HUES48 (cell line): Measurements from ENCODE around the gene SHKBP1.

ENCODE experiments used
- H3K27ac ChIP-seq: one replicate; pipeline ENCODE4 v1.7.0; 2013; ENCODE audit warnings: low read depth, low read length, inconsistent platforms
- H3K27me3 ChIP-seq: 2 replicates; pipeline ENCODE4 v1.6.1; 2013; ENCODE audit warnings: mild to moderate bottlenecking, low read length; ENCODE audit not compliant: control insufficient read depth, insufficient read depth
- H3K36me3 ChIP-seq: 2 replicates; pipeline ENCODE4 v1.6.1; 2013; ENCODE audit warnings: low read length; ENCODE audit not compliant: control insufficient read depth, insufficient read depth
- H3K4me1 ChIP-seq: 2 replicates; pipeline ENCODE4 v1.6.1; 2013; ENCODE audit warnings: mild to moderate bottlenecking, low read length; ENCODE audit not compliant: control insufficient read depth, insufficient read depth
- H3K4me3 ChIP-seq: 2 replicates; pipeline ENCODE4 v1.5.1; 2013; ENCODE audit warnings: mild to moderate bottlenecking, low read depth, low read length
- H3K9ac ChIP-seq: 2 replicates; pipeline ENCODE4 v1.6.1; 2013; ENCODE audit warnings: mild to moderate bottlenecking, low read depth, low read length, moderate library complexity
- H3K9me3 ChIP-seq: 2 replicates; pipeline ENCODE4 v1.6.1; 2013; ENCODE audit warnings: low read length; ENCODE audit not compliant: control insufficient read depth, insufficient read depth

Gene SHKBP1

DNA sequence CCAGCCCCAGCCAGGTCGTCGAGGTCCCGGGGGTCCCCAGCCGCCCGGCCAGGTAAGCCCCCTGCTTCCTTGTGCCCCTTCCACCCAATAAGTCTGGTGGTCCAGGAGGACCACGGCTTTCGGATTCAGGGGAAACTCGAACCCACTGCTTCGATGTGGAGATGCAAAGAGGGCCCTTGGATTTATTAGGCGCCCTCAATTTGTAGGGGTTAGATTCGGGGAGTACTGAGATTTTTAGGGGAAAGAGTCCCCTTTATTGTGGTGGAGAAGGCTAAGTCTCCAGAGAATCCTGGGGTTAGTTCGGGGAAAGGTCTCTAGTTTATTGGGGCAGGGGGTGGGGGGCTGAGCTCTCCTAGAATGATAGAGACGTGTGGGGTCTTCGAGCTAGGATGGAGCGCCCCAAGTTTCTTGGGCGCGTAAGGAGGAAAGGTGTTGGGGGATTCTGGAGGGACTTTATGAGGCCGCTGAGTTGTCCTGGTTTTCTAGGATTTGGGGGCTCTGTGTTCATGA lies 20.7 kb downstream of the SHKBP1 start:
- H3K4me3 ChIP-seq, result peak overlapping the region; percentile 51; the same call in 1 of the 2 replicates
- no peak overlapping the region for H3K9ac ChIP-seq
- H3K27me3 ChIP-seq, result peaks cover 52% of the 10 kb centered on the region
- H3K36me3 ChIP-seq, result no peaks in the 10 kb centered on the region
- H3K27ac ChIP-seq, result no peak overlapping the region
- peaks cover 28% of the 10 kb centered on the region for H3K4me1 ChIP-seq
- no peaks in the 10 kb centered on the region for H3K9me3 ChIP-seq

DNA sequence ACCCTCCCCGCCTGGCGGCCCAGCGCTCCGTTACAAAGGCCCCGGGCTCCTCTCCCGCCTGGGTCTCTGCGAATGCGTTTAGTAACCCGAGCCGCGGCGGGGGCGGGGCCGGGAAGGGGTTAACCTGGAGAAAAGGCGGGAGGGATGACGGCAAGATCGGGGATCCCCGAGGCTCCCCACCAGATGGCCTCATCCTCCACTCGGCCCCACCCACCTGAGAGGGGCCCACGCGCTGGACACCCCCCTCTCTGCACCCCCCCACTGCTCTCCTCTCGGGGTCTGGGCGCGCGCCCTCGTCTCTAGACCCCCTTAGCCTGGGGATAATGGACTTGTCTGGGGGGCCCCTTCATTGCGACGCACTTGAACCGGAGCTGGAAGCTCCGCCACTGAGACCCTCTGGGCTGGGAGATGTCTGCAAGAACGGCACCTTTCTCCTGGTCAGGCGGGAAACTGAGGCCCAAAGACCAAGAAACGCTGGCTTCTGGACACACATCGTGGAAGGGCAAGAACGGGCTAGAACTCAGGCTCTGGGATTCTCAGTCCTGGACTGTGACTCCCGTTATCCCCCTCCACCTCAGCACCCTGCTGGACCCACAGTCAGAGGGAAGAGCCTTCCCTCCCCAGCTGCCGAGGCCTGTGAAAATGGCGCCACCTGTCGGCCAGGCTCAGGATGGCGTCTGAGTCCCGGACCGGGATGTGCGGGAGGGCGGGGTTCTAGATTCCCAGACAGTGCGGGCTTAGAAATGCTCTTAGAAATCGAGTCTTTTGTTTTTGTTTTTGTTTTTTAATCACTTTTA lies 21.6 kb downstream of the SHKBP1 start:
- peaks cover 37% of the 10 kb centered on the region for H3K4me1 ChIP-seq
- H3K9me3 ChIP-seq, result no peaks in the 10 kb centered on the region
- H3K4me3 ChIP-seq, result peak overlapping the region; percentile 80
- peak overlapping the region; percentile 72 for H3K27ac ChIP-seq
- no peaks in the 10 kb centered on the region for H3K36me3 ChIP-seq
- peaks cover 59% of the 10 kb centered on the region for H3K27me3 ChIP-seq
- H3K9ac ChIP-seq, result peak overlapping the region; percentile 55

DNA sequence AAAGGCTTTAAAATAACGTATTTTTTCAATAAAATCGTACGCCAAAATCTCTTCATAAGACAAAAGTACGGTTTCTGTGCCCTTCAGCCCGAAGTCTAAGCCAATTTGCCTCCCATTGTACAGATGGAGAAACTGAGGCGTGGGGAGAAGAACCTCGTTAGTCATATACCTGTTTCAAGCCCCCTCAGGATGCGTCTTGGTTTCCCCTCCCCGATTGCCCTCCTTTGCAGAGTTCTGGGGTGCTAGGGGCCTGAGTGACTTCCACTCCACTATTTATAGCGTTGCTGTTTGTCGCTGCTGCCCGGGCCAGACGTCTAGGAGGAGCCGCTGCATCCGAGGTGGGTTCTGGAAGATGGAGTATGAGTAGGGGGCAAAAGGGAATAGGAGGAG lies 22.2 kb downstream of the SHKBP1 start:
- H3K27me3 ChIP-seq, result peaks cover 59% of the 10 kb centered on the region
- H3K36me3 ChIP-seq, result no peaks in the 10 kb centered on the region
- H3K9me3 ChIP-seq, result no peaks in the 10 kb centered on the region
- H3K4me3 ChIP-seq, result peak overlapping the region; percentile 80; the same call in 1 of the 2 replicates
- H3K9ac ChIP-seq, result no peak overlapping the region
- peaks cover 39% of the 10 kb centered on the region for H3K4me1 ChIP-seq
- H3K27ac ChIP-seq, result no peak overlapping the region

DNA sequence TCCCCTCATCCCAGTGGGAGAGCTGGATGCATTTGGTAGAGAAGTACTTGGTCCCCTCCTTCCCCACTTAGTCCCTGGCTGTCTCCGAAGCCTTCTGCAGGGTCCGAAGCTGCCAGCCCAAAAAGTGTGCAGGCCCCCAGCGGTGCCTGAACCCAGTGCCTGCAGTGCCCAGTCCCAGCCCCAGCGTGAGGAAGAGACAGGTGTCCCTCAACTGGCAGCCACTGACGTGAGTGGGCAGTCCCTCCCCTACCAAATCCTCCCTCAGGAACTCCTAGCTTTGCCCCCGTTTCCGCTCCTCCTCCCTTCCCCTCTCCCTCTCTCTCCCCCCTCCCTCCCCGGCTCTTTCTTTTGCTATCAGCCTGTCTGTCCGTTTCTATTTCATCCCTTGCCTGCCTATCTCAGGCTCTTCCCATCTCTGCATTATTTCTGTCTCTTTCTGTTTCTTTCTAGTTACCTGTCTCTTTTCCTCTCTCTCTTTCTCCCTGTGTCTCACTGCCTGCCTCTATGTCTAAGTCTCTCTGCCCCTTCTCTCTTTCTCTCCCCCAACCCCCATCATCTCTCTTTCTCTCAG lies 22.7 kb downstream of the SHKBP1 start:
- no peak overlapping the region; the same call in 1 of the 2 replicates for H3K4me3 ChIP-seq
- H3K36me3 ChIP-seq, result no peaks in the 10 kb centered on the region
- H3K9ac ChIP-seq, result no peak overlapping the region
- H3K27ac ChIP-seq, result no peak overlapping the region
- no peaks in the 10 kb centered on the region for H3K9me3 ChIP-seq
- H3K4me1 ChIP-seq, result peaks cover 37% of the 10 kb centered on the region
- peaks cover 61% of the 10 kb centered on the region for H3K27me3 ChIP-seq

DNA sequence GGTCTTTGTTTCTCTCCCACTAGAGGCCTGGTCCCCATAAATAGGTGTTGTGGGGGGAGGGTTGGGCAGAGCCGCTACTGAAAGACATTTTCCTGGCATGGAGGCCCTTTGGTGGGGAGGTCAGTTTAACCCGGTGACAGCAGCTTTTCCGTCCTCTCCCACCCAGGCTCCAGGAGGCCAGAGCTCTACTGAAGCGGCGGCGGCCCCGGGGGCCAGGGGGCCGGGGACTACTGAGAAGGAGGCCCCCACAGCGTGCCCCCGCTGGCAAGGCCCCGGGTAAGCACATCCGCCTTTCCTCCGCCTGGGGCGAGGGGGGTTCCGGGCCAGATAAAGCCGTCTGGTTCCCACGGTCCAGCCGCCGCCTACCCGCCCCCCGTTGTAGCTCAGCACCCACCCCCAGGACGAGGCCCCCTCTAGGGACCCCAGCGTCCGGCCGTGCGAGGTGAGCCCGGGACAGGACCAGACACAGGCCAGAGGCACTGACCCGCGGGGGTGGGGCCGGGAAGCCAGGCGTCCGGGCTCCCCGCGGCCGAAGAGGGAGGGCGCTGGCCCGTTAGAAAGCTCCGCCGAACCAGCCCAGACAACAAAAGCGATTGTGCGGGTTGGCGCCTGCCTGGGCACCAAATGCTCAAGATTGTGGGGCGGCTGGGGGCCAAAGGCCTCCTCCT lies 23.4 kb downstream of the SHKBP1 start:
- H3K4me3 ChIP-seq, result no peak overlapping the region
- peaks cover 68% of the 10 kb centered on the region for H3K27me3 ChIP-seq
- H3K9ac ChIP-seq, result no peak overlapping the region
- H3K4me1 ChIP-seq, result peaks cover 35% of the 10 kb centered on the region
- H3K36me3 ChIP-seq, result no peaks in the 10 kb centered on the region
- no peak overlapping the region for H3K27ac ChIP-seq
- no peaks in the 10 kb centered on the region for H3K9me3 ChIP-seq

DNA sequence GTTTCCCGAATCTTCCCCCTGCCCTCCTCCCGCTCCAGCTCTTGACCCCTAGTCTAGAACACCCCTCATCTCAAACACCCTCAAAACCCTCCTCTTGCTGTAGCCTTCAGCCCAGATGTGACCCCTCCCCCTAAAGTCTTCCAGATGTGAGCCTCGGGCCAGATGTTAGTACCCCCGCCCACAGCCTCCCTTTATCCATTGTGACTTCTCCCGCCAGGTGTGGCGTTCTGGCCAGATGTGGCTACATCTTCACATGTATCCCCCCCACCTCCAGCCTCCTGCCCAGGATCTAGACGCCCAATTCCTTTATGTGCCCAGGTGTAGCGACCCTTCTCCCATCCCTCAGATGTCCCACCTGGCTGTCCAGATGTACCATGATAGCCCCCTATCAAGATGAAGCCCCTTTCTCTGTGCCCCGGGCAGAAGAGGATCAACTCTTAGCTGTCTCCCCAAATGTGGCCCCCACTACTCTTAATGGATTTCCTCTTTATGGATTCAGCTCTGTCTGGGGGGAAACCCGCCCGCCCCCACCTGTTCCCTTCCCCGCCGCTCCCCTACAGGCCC lies 24.0 kb downstream of the SHKBP1 start:
- Histone ChIP-seq H3K27me3 (peaks cover 70% of the 10 kb centered on the region), H3K4me1 (peaks cover 36% of the 10 kb centered on the region), H3K4me3 (no peak overlapping the region), H3K9me3 (no peaks in the 10 kb centered on the region), H3K36me3 (no peaks in the 10 kb centered on the region), H3K27ac (no peak overlapping the region), H3K9ac (no peak overlapping the region)

DNA sequence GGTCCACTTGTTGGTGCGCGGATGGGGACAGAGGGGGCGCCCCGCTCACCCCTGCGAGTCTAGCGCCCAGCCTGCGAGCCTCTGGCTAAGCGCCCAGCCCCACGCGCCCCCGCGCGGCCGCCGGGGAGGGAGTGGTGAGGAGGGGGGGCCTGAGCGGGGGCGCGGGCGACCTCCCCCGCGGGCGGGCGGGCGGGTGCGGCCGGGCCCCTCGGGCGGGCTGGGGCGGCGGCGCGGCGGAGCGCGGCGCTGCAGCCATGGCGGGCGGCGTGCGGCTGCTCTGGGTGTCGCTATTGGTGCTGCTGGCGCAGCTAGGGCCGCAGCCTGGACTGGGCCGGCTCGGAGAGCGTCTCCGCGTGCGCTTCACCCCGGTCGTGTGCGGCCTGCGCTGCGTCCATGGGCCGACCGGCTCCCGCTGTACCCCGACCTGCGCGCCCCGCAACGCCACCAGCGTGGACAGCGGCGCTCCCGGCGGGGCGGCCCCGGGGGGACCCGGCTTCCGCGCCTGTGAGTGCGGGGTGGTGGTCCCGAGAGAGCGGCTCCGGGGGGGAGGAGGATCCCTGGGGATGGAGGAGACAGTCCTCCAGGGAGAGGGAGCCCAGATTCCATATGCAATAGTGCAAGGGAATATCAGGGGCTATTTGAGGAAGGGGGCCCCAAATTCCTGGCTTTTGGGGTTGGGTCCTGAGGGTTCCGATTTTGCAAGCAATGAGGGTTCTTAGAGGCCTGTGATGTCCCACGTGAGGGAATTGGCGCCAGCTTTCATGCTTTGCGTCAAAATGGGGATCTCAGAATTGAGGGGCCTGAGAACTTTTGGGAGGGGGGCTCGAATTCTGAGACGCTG lies 24.7 kb downstream of the SHKBP1 start, which contains the start of gene LTBP4:
Gene LTBP4, plus strand, starts transcription at position 236 of the 841 bp plus-strand sequence. Its CDS starts 19 bp downstream, at position 255.
- H3K9me3 ChIP-seq, result no peaks in the 10 kb centered on the region
- peaks cover 39% of the 10 kb centered on the region for H3K4me1 ChIP-seq
- H3K36me3 ChIP-seq, result no peaks in the 10 kb centered on the region
- peaks cover 68% of the 10 kb centered on the region for H3K27me3 ChIP-seq
- H3K4me3 ChIP-seq, result peak within 1 kb of the TSS; percentile 51
- H3K9ac ChIP-seq, result no peak within 1 kb of the TSS
- H3K27ac ChIP-seq, result no peak within 1 kb of the TSS

DNA sequence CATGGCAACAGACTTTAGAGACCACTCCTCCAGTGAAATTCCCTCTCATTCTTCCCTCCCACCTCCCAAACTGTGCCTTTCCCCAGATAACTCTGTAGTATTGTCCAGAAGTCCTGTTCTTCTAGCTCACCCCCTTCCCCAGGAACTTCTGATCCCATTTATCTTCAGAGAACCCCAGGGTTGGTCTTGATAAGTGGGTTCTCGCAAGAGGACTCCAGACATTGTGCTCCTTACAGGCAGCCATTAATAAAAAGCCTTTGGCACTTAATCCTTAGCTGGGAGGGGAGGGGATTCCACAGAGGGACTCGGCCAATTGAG lies 26.4 kb downstream of the SHKBP1 start:
- H3K27ac ChIP-seq, result peak overlapping the region; percentile 72
- peak overlapping the region; percentile 48 for H3K4me3 ChIP-seq
- H3K9ac ChIP-seq, result no peak overlapping the region
- no peaks in the 10 kb centered on the region for H3K36me3 ChIP-seq
- H3K27me3 ChIP-seq, result peaks cover 70% of the 10 kb centered on the region
- peaks cover 39% of the 10 kb centered on the region for H3K4me1 ChIP-seq
- no peaks in the 10 kb centered on the region for H3K9me3 ChIP-seq

DNA sequence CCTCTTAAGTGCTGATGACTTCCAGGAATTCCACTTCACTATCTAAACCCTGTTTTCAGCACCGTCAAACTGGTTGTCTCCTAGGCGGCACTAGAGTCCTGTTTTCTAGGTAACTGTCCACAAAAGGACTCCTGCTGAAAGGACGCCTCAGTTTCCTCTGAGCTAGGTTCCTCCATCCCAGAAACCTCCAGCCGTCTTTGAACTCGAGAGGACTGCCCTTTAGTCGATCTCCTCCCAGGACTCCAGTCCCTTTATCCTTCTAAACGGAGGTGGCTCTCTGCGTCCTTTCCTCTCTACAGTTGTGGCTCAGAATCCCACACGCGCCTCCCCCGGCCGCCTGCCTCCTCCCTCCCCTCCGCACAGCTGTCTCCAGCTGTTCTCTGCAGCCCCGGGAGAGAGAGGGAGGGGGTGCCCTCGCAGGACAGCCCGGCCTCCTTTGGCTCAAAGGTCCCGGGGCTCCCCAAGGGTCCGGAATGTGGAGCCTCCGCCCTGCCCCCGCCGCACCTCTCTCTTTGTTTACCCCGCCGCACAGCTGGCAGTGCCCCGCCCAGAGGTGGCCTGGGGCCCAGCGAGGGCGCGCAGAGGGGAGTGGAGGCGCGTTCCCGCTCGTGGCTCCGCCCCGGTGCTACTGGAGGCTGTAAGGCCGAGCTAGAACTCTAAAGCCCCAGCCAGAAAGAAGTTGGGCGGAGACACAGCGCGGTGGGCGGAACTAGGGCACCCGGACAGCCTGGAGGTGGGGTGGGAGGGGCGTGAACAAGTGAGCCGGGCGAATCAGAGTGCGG lies 26.9 kb downstream of the SHKBP1 start:
- Histone ChIP-seq H3K27ac (peak overlapping the region; percentile 72), H3K4me1 (peaks cover 36% of the 10 kb centered on the region), H3K4me3 (peak overlapping the region; percentile 48), H3K9me3 (no peaks in the 10 kb centered on the region), H3K9ac (no peak overlapping the region), H3K27me3 (peaks cover 74% of the 10 kb centered on the region), H3K36me3 (no peaks in the 10 kb centered on the region)
